NOMO-1 treated with dmso at 0.1 percent for 144 hours (cell line): ENCODE measurements around the gene HOMEZ.
A peak's percentile ranks its signal among the peaks of the same experiment; 100 is the strongest.

Source experiments
- DNase-seq: peaks from one replicate; lab custom pipeline; 2025; ENCODE audit not compliant: unreplicated experiment; lab: John Stamatoyannopoulos, UW

Gene HOMEZ

GRCh38 chr14:23307687-23308644, 22.0 kb upstream of the HOMEZ start:
- DNase-seq: no peak

- DNase-seq: no peak
Measured at GRCh38 chr14:23307146-23307530, 21.2 kb upstream of the HOMEZ start.

GRCh38 chr14:23306412-23307145, 20.6 kb upstream of the HOMEZ start, which contains the start of gene BCL2L2:
BCL2L2 (plus strand) TSS chr14:23306833; CDS start chr14:23307768, 935 bp downstream.
- DNase-seq: peak; percentile 68

- no peak for DNase-seq
Measured at GRCh38 chr14:23302290-23303225, 16.6 kb upstream of the HOMEZ start, which contains the start of gene PPP1R3E. PPP1R3E (minus strand) TSS chr14:23302859; CDS start chr14:23302576, 283 bp downstream.

- DNase-seq: no peak
Measured at GRCh38 chr14:23301969-23302289, 16.0 kb upstream of the HOMEZ start.

GRCh38 chr14:23301288-23301968, 15.5 kb upstream of the HOMEZ start:
- DNase-seq: peak; percentile 99

GRCh38 chr14:23300687-23301223, 14.8 kb upstream of the HOMEZ start:
- DNase-seq: no peak

- no peak for DNase-seq
Measured at GRCh38 chr14:23299986-23300686, 14.2 kb upstream of the HOMEZ start.

GRCh38 chr14:23299211-23299957, 13.5 kb upstream of the HOMEZ start:
- no peak for DNase-seq

- no peak for DNase-seq
Measured at GRCh38 chr14:23297611-23298277, 11.8 kb upstream of the HOMEZ start.

- no peak for DNase-seq
Measured at GRCh38 chr14:23297096-23297495, 11.2 kb upstream of the HOMEZ start.

- no peak for DNase-seq
Measured at GRCh38 chr14:23296012-23296777, 10.3 kb upstream of the HOMEZ start.

- peak; percentile 10 for DNase-seq
Measured at GRCh38 chr14:23294734-23295561, 9.0 kb upstream of the HOMEZ start.

- no peak for DNase-seq
Measured at GRCh38 chr14:23286902-23287479, 1.1 kb upstream of the HOMEZ start.

GRCh38 chr14:23285530-23286019, 357 bp downstream of the HOMEZ start:
- no peak for DNase-seq
